Measurements from ENCODE around the gene SMIM3.
"Not testable (repeated sequence)": the region's sequence is repeated elsewhere in the genome, so short reads cannot be mapped to it uniquely, and the experiment has no call there.

Gene SMIM3

DNA sequence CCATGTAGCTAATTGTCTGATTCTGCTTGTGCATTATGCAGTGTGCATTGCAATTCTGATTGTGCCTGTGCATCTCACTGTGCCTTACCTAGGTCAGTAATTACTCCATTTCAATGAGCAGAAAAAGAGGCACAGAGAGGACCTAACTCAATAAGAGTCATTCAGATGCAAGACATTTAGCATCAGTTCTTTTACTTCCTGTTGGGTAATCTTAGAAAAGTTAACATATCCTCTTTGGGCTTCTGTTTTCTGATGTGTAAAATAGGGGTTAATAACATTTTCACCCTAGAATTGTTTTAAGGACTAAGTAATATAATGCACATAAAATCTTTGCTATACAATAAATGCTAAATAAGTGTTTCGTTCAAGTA, 12.8 kb upstream of the SMIM3 start:
- DNase-seq, result no peak

DNA sequence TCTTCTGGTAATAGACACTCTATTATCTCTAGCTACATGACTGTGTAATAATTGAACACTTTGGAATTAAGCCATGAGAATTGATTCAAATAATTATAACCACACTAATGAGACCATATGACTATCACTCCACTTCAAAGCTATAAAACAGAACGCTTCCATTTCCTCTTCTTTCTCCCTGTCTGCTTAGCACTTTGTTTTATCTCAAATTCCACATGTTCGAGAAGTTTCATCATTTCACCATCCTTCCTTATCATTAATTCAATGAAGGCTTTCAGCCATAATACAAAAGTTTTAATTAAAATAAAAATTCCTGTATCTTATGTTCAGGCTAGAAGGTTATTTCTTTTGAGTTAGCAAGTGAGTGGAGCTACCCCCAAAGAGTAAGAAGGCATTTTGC, 12.3 kb upstream of the SMIM3 start:
- DNase-seq, result no peak

DNA sequence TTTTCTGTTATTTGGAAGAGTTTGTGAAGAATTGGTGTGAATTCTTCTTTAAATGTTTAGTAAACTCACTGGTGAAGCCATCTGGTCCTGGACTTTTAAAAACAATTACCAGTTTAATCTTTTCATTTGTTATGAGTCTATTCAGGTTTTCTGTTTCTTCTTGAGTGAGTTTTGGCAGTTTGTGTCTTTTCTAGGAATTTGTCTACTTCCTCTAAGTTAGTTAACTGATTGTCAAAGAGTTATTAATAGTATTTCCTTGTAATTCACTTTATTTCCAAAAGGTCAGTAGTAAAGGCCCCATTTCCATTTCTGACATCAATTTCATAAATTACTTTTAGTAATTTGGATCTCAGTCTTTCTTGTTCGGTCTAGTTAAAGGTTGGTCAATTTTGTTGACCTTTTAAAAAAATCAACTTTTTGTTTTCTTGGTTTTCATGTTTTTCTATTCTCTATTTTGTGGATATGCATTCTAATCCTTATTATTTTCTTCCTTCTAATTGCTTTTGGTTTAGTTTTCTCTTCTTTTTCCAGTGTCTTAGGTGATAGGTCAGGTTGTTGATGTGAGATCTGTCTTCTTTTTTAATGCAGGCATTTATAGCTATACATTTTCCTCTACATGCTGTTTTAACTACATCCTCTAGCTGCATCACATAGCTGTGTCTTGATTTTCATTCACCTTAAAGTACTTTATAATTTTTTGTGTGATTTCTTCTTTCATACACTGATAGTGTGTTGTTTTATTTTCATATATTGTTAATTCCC, 7.3 kb upstream of the SMIM3 start:
- DNase-seq, result no peak

DNA sequence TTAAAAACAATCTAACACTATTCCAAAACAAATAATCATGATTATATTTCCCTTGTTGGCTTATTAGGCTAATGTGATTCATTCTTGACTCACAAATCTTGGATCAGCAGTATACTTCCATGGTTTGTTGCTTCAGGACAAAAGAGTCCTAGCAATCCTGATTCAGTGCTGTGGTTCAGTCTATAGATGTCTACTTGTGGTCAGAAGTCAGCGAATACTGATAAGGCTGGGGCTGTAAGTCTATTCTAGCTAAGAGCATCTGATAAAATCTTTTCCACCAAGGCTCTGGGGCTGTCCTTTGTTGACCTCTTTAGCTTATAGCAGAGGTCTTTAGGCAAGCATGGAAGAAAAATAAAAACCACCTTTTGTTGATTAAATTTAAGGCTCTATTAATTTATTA, 4.4 kb upstream of the SMIM3 start:
- no peak for DNase-seq

DNA sequence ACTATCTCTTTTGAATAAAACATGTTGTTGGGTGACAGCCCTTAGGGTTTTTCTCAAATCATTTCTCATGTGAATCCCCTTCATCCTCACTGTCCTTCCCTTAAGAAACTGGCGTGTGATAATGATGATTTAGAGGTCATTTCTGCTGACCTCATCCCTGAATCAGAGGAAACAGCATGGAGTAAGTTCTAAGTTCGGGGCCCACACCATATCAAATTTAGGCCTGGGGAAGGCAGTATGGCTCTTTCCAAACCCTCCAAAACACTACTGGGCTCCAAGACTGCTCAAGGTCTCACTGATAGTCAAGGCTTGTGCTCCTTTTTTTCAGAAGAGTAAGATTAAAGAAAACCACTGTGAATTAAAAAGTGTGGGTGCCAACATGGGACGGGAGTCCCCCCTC, 872 bp upstream of the SMIM3 start:
- DNase-seq, result no peak

DNA sequence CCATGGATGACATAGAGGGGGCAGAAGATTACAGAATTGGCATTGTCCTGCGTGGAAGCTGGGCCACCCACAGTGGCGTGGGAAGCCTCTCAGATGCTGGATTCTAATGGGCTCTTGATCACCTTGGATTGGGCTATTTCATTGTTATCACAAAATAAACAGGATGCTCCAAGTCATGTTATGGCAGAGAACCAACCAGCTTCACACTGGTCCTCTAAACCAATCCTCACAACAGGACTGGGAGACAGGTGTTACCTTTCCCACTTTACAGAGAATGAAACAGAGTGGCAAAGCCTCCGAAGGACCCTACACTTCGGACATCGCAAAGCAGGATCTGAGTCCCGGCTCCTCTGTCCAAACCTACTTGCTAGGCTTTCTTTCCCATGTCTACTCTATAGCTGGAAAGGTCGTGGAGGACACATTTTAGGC, 455 bp upstream of the SMIM3 start:
- no peak for DNase-seq

DNA sequence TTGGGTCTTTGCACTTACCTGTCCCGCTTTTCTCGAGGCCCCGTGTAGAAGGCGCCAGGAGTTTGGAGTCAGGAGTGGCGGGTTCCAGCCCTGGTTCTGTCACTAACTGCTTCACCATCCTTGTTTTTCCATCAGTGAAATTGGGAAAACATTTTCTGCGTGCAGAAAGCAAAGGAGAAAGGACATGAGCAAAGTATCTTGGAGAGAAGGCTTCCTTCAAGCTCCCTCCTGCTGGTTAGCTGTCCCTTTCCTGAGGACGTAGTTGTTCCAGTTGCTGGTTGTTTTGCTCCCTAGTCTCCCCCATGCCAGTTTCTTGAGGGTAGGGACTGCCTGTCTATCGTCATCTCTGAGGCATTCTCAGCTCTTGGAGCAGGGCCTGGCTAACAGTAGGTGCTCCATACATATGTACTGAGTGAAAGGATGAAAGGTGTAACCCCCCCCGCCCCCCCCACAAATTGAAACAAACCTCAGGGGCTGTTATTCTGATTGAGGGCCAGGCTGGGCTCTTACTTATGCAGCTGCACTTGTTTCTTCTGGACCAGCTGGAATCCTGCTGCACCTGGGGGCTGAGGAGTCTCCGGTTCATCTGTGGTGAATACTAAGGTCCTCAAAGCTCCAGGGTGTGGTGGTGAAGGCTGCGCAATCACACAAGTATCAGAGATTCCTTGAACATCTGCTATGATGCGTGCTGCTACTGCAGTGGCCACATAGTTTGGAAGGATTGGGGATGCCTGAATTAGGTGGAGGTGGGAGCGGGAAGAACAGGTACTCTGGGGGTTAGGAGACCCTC, 1.0 kb downstream of the SMIM3 start:
- no peak for DNase-seq

DNA sequence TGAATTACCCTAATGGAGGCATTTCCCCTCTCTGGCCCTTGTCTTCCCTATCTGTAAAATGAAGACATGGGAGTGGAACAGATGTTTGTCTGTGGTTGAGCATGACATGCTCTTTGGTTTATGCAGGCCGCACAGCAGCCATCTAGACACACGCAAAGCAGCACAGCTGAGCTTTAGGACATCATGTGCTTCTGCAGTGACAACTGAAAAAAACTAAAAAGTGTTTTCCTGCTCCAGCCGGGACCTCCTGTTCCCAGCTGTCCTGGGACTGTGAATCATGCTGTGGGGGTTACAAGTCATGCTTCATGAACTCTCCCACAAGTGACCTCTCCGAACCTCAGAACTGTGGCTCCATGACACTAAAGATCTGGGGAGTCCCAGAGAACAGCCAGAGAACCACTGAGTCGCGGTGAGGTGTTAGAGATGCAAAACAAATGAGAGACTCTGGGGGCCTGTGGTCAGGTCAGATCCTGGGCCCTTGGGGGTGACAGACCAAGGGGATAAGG, 1.7 kb downstream of the SMIM3 start:
- no peak for DNase-seq

DNA sequence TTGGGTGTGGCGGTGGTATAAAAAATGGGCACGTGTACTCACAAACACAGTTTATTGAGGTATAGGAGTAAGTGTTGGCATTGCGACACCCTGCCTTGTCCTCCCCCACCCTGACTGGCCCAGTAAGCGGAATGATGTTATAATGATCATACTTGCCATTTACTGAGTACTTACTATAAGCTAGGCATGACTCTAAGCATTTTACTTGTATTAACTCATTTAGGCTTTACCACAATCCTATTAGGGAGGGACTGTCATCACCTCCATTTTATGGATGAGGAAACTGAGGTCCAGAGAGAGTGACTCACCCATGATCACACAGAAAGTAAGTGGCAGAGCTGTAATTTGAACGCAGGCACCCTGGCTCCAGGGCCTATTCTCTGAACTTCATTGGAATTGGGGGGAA, 2.3 kb downstream of the SMIM3 start:
- no peak for DNase-seq

DNA sequence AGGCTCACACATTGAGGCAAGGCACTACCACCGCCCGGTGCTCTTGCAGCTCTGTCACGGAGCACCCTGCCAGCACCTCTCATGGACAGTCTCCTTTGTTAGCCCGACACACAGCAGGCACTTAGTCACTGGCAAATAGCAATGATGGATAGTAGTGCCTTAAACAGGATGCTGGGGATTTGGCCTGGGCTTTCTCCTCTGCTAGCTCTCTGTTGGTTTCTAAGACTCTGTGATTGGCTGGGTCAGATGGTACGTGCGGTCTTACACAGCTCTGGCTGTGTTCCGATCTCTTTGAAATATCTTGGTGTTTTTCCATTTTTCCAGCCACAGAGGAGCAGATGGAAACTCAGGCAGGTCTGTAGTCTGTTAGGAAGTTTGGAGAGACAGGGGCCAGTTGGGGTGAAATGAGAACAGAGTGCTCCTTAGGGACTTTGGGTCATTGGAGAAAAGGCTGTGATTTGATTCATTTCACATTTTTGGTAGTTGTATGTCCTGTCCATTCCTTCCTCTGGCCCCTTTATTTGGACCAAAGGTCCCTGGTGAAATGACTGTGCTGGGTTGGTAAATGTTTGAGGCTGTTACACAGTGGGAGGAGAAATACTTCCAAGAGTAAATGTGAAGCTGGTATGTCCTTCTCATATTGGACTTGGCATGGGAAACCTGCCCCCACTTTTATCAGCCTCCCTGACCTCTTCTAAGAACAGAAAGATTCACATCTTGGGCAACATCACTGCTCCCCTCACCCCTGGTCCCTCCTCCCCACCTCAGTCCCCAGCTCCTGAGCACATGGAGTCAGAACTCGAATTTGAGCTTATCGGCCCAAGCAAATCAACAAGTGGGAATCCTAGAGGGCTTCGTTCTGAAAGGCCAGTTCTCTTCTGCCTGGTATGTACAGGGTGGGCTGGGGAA, 3.4 kb downstream of the SMIM3 start:
- DNase-seq, result no peak

DNA sequence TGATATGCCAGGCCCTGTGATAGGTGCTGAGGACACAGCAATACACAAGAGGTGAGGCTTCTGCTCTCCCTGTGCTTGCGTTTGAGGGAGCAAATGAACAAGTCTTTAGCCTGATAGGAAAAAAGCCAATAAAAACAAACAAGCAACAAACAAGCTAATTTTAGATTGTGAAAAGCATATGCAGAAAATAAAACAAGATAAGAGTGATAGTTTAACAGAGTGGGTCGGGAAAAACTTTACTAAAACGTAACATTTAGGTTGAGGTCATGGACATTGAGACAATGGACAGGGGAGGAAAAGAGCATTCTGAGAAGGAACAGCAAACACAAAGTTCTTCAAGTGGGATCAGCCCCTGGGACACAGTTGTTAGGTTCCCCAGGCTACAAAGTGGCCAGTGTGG, 4.3 kb downstream of the SMIM3 start:
- no peak for DNase-seq

DNA sequence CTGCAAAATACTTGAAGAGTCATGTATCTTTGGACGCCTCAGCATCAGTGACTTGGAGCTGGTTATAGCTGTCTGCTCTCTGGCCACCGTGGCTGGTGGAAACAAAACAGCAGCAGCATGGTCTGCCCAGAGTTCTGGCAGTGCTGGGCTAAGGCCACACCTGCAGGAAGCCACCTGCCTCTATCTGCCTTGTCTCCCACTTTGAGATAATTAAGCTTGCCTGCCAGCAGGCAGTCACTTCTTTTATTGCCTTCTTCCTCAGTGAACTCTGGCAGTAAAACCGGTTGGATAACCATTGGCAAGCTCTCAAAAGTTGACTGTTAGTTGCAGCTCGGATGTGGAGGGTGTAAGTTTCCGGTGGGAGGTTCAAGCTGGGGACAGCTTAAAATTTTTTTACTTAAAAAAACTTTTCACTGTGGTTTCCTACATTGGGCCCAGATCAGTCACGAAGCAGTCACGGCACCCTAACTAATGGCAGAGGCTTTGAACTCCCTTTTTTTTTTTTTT, 4.9 kb downstream of the SMIM3 start:
- DNase-seq, result peak; percentile 58

DNA sequence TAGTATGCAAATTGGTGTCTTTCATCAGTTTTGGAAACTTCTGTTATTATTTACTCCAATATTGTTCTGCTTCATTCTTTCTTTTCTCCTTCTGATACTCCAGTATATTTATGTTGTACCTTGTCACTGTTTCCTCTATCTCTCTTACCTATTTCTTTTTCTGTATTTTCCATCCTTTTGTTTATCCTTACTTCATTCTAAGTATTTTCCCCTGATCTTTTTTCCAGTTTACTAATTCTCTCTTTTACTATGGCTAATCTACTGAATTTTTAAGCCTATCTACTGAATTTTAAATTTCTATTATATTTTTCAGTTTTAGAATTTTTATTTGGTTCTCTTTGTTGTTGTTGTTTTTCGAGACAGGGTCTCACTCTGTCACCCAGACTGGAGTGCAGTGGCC, 7.4 kb downstream of the SMIM3 start:
- DNase-seq, result no peak

DNA sequence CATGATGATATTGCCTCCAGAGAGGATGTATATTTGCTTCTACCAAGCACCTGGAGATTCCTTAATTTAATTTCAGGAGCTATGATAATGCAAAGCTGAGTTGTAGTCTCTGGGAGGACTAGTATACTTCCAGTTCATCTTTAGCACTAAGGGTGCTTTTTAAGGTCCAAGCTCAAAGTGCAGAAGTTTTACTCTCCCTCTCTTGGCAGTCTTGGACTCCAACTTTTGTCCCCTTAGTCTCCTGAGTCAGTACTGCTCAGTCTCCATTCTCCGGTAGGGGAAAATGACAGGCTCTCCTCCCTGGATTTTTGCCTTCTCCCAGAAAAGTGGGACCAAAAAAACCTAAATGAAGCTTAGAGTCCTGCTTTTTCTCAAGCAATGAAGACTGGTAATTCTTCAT, 8.3 kb downstream of the SMIM3 start:
- DNase-seq, result no peak

DNA sequence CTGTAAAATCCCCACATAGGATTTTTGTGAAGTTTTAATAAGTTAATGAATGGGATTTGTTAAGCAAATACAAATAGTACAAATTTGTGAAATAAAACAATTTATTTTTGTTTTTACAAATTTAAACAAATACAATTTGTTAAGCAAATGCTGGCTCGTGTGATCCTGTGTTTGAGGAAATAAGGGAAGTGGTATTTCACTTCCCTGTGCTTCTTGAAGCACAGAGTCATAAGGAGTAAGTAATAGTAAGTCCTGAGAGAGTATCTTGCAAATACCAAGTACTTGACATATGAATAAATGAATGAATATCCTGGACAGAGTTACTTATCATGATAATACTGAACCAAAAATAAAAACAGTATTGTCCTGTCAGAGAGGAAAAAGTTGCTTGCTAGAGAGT, 9.1 kb downstream of the SMIM3 start:
- DNase-seq, result no peak

DNA sequence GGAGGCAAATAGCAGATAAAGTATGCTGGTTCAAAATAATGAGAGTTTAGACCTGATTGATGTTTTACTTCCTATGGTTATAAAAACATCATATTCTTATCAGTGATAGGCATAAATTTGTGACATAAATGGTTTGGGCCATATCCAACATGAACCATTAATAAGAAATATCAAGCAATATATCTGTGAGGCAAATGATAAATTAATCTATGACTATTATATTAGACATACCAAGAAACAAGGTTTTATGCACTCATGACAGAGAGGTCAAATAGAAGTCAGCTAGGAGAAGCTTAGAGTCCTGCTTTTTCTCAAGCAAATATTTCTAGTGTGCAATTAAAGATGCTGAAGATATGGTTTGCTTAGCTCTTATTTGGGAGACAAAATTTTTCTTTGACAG, 10.4 kb downstream of the SMIM3 start:
- no peak for DNase-seq

DNA sequence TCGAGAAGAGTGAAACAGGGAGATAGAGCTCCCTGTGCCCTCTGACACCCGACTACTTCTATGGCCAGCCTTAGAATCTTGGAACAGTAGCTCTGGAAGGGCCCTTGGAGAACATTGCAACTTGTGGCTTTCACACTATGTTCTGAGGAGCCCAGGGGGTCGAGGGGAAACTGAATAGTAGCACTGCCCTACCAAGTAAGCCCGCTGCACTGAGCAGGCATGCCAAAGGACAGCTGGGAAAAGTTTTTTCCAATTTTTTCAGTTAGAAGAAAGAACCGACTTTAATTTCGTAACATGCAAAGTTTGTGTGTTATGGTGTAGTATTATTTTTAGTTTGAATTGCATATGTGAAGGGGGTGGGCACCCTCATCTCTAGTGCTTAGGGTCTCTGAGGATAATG, 10.9 kb downstream of the SMIM3 start:
- no peak for DNase-seq

DNA sequence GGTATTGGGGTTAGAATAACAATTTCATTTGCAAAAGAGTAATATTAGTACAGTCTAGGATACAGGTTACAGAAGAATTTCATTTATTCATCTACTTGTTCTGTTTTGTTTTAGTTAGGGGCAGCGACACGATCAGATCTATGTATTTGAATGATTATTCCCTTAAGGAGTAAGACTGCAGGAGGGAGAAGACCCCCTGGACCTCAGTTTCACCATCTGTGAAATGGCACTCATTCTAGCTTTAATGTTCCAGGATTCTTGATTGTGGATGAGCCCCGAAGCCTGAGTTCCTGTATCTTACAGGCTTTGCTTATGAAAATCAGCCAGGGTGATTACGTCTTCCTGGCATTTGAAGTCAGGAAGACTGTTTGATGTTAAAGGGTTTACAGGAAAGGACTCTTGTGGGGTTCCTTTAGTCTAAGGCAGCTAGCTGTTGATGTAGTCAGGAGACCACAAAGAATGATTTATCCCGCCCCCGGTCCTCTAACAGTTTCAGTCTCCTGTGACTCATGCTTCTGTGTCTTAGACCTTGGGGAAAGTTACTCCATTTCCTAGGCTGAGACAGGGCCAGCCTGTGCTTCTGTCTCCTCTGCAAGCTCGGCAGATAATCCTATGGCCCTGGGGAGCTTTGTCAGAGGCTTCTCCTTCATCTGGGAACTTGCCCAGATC, 11.5 kb downstream of the SMIM3 start:
- peak; percentile 31 for DNase-seq

DNA sequence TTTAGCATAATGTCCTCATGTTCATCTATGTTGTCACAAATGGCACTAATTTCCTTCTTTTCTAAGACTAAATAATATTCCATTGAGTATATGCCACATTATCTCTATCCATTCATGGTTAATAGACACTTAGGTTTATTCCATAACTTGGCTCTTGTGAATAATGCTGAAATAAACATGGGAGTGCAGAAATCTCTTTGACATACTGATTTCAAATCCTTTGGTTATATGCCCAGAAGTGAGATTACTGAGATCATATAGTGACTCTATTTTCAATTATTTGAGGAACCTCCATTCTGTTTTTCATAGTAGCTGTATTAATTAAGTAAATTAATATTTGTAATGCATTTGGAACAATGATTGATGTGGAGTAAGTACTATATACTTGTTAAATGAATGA, 13.0 kb downstream of the SMIM3 start:
- DNase-seq, result no peak

DNA sequence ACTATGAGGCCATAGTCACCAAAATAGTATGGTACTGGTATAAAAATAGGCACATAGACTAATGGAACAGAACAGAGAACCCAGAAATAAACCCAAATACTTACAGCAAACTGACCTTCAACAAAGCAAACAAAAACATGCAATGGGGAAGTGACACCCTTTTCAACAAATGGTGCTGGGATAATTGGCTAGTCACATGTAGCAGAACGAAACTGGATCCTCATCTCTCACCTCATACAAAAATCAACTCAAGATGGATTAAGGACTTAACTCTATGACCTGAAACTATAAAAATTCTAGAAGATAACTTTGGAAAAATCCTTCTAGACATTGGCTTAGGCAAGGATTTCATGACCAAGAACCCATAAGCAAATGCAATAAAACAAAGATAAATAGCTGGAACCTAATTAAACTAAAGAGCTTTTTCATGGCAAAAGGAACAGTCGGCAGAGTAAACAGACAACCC, 14.9 kb downstream of the SMIM3 start:
- not testable (repeated sequence) for DNase-seq

DNA sequence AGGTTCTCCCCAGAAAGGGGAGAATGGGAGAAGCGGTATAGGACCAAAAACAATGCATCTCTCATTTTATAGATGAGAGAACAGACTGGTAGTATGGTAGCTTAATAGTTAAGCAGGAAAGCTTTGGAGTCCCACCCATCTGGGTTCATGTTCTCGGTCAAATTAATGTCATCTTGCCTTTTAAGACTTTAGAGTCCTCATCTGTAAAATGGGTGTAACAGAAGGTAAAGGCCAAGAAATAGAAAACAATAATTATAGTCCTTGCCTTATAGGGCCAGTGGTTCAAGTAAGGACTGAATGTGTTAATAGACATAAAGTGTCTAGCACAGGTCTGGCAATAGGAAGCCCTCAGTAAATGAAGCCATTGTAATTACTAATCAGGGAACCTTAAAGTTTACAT, 16.4 kb downstream of the SMIM3 start:
- no peak for DNase-seq

DNA sequence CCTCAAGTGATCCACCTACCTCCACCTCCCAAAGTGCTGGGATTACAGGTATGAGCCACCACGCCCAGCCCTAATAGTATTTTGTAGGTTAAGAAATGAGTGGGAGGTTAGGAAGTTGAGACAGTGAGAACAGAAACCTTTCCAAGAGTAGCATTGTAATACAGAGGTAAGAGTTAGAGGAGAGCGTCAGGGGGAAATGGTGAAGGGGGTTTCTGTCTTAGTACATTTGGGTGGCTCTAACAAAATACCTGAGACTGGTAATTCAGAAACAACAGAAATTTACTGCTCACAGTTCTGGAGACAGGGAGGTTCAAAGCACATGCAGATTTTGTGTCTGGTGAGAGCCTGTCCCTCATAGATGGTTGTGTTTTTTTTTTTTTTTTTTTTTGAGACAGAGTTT, 18.8 kb downstream of the SMIM3 start:
- DNase-seq, result no peak

All from activated effector memory CD4-positive, alpha-beta T cell treated with Interleukin-2 at 50 U/mL for 16 hours (primary cell).